ENCODE measurements around the gene EPHA6.

DNA sequence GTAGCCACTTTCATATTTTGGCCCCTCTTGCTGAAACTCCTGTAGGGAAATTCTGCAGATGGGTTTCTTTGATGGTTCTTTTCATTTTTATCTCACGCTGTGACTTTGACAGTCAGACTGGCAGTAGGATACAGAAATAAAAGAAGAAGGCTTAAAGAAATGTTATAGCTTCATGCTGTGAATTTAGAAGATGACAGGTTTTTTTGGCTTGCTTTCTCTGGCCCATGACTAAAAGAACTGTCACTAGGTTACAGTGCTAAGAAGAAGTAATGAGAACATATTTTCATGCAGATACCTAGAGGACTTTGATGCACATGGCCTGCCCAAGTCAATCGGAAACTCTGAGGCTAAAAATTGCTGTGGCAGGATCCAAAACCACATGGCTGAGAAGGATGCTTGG, 334.5 kb downstream of the EPHA6 start:
- TF ChIP-seq CTCF (IDR thresholded peaks at IDR 0.05) (no peak), POLR2AphosphoS5 (IDR thresholded peaks at IDR 0.05) (no peak)
